ENCODE results near the gene CAPN14.

CAPN14 gene

GRCh38 chr2:31226266-31226665, 9.0 kb upstream of the CAPN14 start:
- DNase-seq (ENCODE audit: low spot score): no peak

GRCh38 chr2:31223749-31224148, 6.4 kb upstream of the CAPN14 start:
- DNase-seq (ENCODE audit: low spot score): no peak

- DNase-seq (ENCODE audit: low spot score): no peak
Measured at GRCh38 chr2:31223026-31223425, 5.7 kb upstream of the CAPN14 start.

GRCh38 chr2:31222071-31222470, 4.8 kb upstream of the CAPN14 start:
- DNase-seq (ENCODE audit: low spot score): no peak

- no peak for DNase-seq (ENCODE audit: low spot score)
Measured at GRCh38 chr2:31221544-31221943, 4.2 kb upstream of the CAPN14 start.

- no peak for DNase-seq (ENCODE audit: low spot score)
Measured at GRCh38 chr2:31219131-31219969, 2.0 kb upstream of the CAPN14 start.

- no peak for DNase-seq (ENCODE audit: low spot score)
Measured at GRCh38 chr2:31216734-31217133, 581 bp downstream of the CAPN14 start.

GRCh38 chr2:31214444-31214915, 2.8 kb downstream of the CAPN14 start:
- no peak for DNase-seq (ENCODE audit: low spot score)

GRCh38 chr2:31213601-31214443, 3.5 kb downstream of the CAPN14 start:
- no peak for DNase-seq (ENCODE audit: low spot score)

- no peak for DNase-seq (ENCODE audit: low spot score)
Measured at GRCh38 chr2:31212659-31213600, 4.4 kb downstream of the CAPN14 start.

- no peak for DNase-seq (ENCODE audit: low spot score)
Measured at GRCh38 chr2:31208240-31208639, 9.1 kb downstream of the CAPN14 start.

GRCh38 chr2:31207790-31208189, 9.5 kb downstream of the CAPN14 start:
- no peak for DNase-seq (ENCODE audit: low spot score)

GRCh38 chr2:31205613-31206012, 11.7 kb downstream of the CAPN14 start:
- no peak for DNase-seq (ENCODE audit: low spot score)

- no peak for DNase-seq (ENCODE audit: low spot score)
Measured at GRCh38 chr2:31205186-31205585, 12.1 kb downstream of the CAPN14 start.

- no peak for DNase-seq (ENCODE audit: low spot score)
Measured at GRCh38 chr2:31204783-31205182, 12.5 kb downstream of the CAPN14 start.

GRCh38 chr2:31203916-31204315, 13.4 kb downstream of the CAPN14 start:
- DNase-seq (ENCODE audit: low spot score): no peak

- no peak for DNase-seq (ENCODE audit: low spot score)
Measured at GRCh38 chr2:31202833-31203232, 14.5 kb downstream of the CAPN14 start.

- DNase-seq (ENCODE audit: low spot score): no peak
Measured at GRCh38 chr2:31202041-31202440, 15.3 kb downstream of the CAPN14 start.

GRCh38 chr2:31200972-31201371, 16.3 kb downstream of the CAPN14 start:
- no peak for DNase-seq (ENCODE audit: low spot score)

GRCh38 chr2:31199206-31199605, 18.1 kb downstream of the CAPN14 start:
- DNase-seq (ENCODE audit: low spot score): no peak

GRCh38 chr2:31197669-31198068, 19.6 kb downstream of the CAPN14 start:
- no peak for DNase-seq (ENCODE audit: low spot score)

GRCh38 chr2:31197166-31197565, 20.1 kb downstream of the CAPN14 start:
- no peak for DNase-seq (ENCODE audit: low spot score)
